ENCODE results near the gene CSGALNACT2. TPM values are rescaled to one million over a fixed set of nuclear protein-coding genes. Genes with fewer than 3 reads are reported as not detected.
"Not testable (repeated sequence)": the region's sequence is repeated elsewhere in the genome, so short reads cannot be mapped to it uniquely, and the experiment has no call there.

Gene CSGALNACT2
- 12.7 and 17.3 TPM in 2 replicates for total RNA-seq

- peak; percentile 48 for DNase-seq (ENCODE audit: low read depth, low spot score)
Observed at GRCh38 chr10:43138021-43138756, at the start of gene CSGALNACT2. Gene CSGALNACT2, plus strand, starts transcription at chr10:43138445. Its CDS starts 16,705 bp downstream, at chr10:43155150.

- DNase-seq (ENCODE audit: low read depth, low spot score), result no peak
Observed at GRCh38 chr10:43089519-43089918, 48.7 kb upstream of the CSGALNACT2 start.

- no peak for DNase-seq (ENCODE audit: low read depth, low spot score)
Observed at GRCh38 chr10:43090188-43090587, 48.1 kb upstream of the CSGALNACT2 start.

GRCh38 chr10:43090664-43091063, 47.6 kb upstream of the CSGALNACT2 start:
- no peak for DNase-seq (ENCODE audit: low read depth, low spot score)

GRCh38 chr10:43091846-43092245, 46.4 kb upstream of the CSGALNACT2 start:
- DNase-seq (ENCODE audit: low read depth, low spot score), result no peak

GRCh38 chr10:43093423-43094076, 44.7 kb upstream of the CSGALNACT2 start:
- no peak for DNase-seq (ENCODE audit: low read depth, low spot score)

- DNase-seq (ENCODE audit: low read depth, low spot score), result no peak
Observed at GRCh38 chr10:43094085-43094484, 44.2 kb upstream of the CSGALNACT2 start.

GRCh38 chr10:43099339-43099738, 38.9 kb upstream of the CSGALNACT2 start:
- DNase-seq (ENCODE audit: low read depth, low spot score), result not testable (repeated sequence)

GRCh38 chr10:43099928-43100327, 38.3 kb upstream of the CSGALNACT2 start:
- no peak for DNase-seq (ENCODE audit: low read depth, low spot score)

- no peak for DNase-seq (ENCODE audit: low read depth, low spot score)
Observed at GRCh38 chr10:43100366-43100765, 37.9 kb upstream of the CSGALNACT2 start.

GRCh38 chr10:43102063-43102828, 36.0 kb upstream of the CSGALNACT2 start:
- no peak for DNase-seq (ENCODE audit: low read depth, low spot score)

- peak; percentile 11 for DNase-seq (ENCODE audit: low read depth, low spot score)
Observed at GRCh38 chr10:43105102-43105955, 32.9 kb upstream of the CSGALNACT2 start.

GRCh38 chr10:43105956-43106229, 32.4 kb upstream of the CSGALNACT2 start:
- no peak for DNase-seq (ENCODE audit: low read depth, low spot score)

- DNase-seq (ENCODE audit: low read depth, low spot score), result no peak
Observed at GRCh38 chr10:43106256-43107091, 31.8 kb upstream of the CSGALNACT2 start.

GRCh38 chr10:43108951-43109350, 29.3 kb upstream of the CSGALNACT2 start:
- no peak for DNase-seq (ENCODE audit: low read depth, low spot score)

- no peak for DNase-seq (ENCODE audit: low read depth, low spot score)
Observed at GRCh38 chr10:43109671-43110249, 28.5 kb upstream of the CSGALNACT2 start.

GRCh38 chr10:43110338-43111071, 27.7 kb upstream of the CSGALNACT2 start:
- DNase-seq (ENCODE audit: low read depth, low spot score), result no peak

- no peak for DNase-seq (ENCODE audit: low read depth, low spot score)
Observed at GRCh38 chr10:43111101-43111500, 27.1 kb upstream of the CSGALNACT2 start.

GRCh38 chr10:43111921-43112607, 26.2 kb upstream of the CSGALNACT2 start:
- no peak for DNase-seq (ENCODE audit: low read depth, low spot score)
